Progenitor cell of endocrine pancreas (in vitro differentiated cells): ENCODE results near the gene TSSK2. TPM values are rescaled to one million over a fixed set of nuclear protein-coding genes. Genes with fewer than 3 reads are reported as not detected.

Experiments
- DNase-seq: peaks from one replicate; pipeline ENCODE4 v3.0.0; 2021; ENCODE audit warnings: low spot score; ENCODE audit not compliant: unreplicated experiment
- H3K27ac Mint-ChIP-seq: 2 replicates; pipeline ENCODE4 v1.8.0; 2021; ENCODE audit warnings: mild to moderate bottlenecking, moderate library complexity, mixed read lengths
- H3K27me3 Mint-ChIP-seq: 2 replicates; pipeline ENCODE4 v1.8.0; 2021; ENCODE audit warnings: mixed read lengths
- H3K36me3 Mint-ChIP-seq: 2 replicates; pipeline ENCODE4 v1.8.0; 2022; ENCODE audit warnings: mixed read lengths; ENCODE audit not compliant: insufficient read depth
- H3K4me1 Mint-ChIP-seq: 2 replicates; pipeline ENCODE4 v1.8.0; 2021; ENCODE audit warnings: low read depth, mixed read lengths
- H3K4me3 Mint-ChIP-seq: 2 replicates; pipeline ENCODE4 v1.8.0; 2021; ENCODE audit warnings: low read depth, mild to moderate bottlenecking, moderate library complexity, mixed read lengths
- H3K9me3 Mint-ChIP-seq: 2 replicates; pipeline ENCODE4 v1.8.0; 2021; ENCODE audit warnings: low read depth, mixed read lengths
- CTCF ChIP-seq: fragments of 200-600 bp; sonication (generic); IDR thresholded peaks from one replicate; pipeline ENCODE4 v1.5.0; 2021; ENCODE audit warnings: antibody characterized with exemption, mild to moderate bottlenecking; ENCODE audit not compliant: unreplicated experiment
- total RNA-seq: library from RNA; stranded (reverse); gene quantifications from 2 replicates; pipeline ENCODE4 v1.2.1, GENCODE V29; 2021

The TSSK2 gene
- total RNA-seq, 1 donor from 2014 or later = not detected

DNA sequence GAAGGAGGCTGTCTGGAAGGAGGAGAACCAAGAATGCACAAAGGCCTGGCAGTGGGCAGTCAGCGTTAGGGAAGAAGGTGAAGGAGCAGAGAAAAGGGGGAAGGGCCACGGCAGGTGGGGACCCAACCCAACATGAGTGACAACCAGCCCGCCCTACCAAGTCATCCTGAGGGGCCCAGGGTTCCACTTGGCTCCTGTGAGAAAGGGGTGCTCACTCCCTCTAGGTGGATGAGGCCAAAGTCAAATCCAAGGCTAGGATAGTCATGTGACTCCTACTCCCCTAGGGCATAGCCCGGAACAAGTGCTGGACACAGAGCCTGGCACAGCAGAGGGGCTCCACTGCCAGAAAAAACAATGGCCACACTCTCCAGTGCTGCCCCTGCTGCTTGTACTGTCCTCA is 6.7 kb upstream of the TSSK2 start:
- H3K27ac Mint-ChIP-seq = no peak overlapping the region
- no peaks in the 10 kb centered on the region for H3K27me3 Mint-ChIP-seq
- no peak for DNase-seq
- peaks cover 25% of the 10 kb centered on the region for H3K4me1 Mint-ChIP-seq
- no peak overlapping the region for H3K4me3 Mint-ChIP-seq
- no peak for TF ChIP-seq CTCF
- H3K36me3 Mint-ChIP-seq = no peaks in the 10 kb centered on the region
- no peaks in the 10 kb centered on the region for H3K9me3 Mint-ChIP-seq

GRCh38 chr22:19125011-19125410 is 6.1 kb upstream of the TSSK2 start:
- TF ChIP-seq CTCF = no peak
- DNase-seq = no peak
- H3K27ac Mint-ChIP-seq = no peak overlapping the region
- H3K27me3 Mint-ChIP-seq = no peaks in the 10 kb centered on the region
- peaks cover 22% of the 10 kb centered on the region for H3K4me1 Mint-ChIP-seq
- H3K4me3 Mint-ChIP-seq = no peak overlapping the region
- no peaks in the 10 kb centered on the region for H3K36me3 Mint-ChIP-seq
- no peaks in the 10 kb centered on the region for H3K9me3 Mint-ChIP-seq

GRCh38 chr22:19125474-19126308 is 5.4 kb upstream of the TSSK2 start:
- Mint-ChIP-seq H3K27ac (no peak overlapping the region), H3K4me3 (no peak overlapping the region), H3K36me3 (no peaks in the 10 kb centered on the region), H3K4me1 (peaks cover 16% of the 10 kb centered on the region), H3K9me3 (no peaks in the 10 kb centered on the region), H3K27me3 (no peaks in the 10 kb centered on the region)
- no peak for DNase-seq
- TF ChIP-seq CTCF = no peak

GRCh38 chr22:19126309-19127273 is 4.5 kb upstream of the TSSK2 start:
- H3K27me3 Mint-ChIP-seq = no peaks in the 10 kb centered on the region
- DNase-seq = no peak
- H3K27ac Mint-ChIP-seq = no peak overlapping the region
- no peak for TF ChIP-seq CTCF
- H3K9me3 Mint-ChIP-seq = no peaks in the 10 kb centered on the region
- H3K4me1 Mint-ChIP-seq = peaks cover 9% of the 10 kb centered on the region
- H3K4me3 Mint-ChIP-seq = no peak overlapping the region
- peaks cover 1% of the 10 kb centered on the region for H3K36me3 Mint-ChIP-seq

DNA sequence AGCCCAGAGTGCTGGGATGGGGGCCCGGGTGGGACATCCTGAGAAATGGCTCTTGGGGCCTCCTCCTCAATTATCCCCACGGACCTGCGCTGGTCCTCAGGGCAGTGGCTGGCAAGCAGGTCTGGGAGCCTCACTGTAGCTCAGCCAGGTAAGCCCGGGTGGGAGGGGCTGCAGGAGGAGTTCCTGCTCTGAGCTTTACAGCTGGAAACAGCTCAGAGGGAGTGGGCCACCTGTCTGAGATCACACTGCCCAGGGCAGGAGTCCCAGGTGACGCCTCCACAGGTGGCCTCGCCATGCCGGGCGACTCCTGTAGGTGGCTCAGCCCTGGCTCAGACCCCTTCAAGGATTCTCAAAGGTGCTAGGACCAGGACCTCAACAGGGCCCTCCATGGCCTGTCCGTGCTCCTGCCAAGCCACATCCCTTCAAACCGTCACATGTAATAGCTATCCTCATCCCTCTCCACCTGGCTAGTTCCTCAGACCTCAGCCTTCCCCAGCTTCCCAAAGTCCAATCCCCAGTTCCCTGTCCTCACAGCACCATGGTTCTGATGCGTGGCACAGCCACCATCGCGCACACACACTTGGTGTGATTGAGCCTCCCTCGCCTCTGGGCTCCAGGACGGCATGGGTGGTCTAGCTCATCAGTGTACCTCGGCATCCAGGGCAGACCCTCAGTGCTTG is 3.6 kb upstream of the TSSK2 start:
- Mint-ChIP-seq H3K36me3 (peaks cover 2% of the 10 kb centered on the region), H3K27me3 (no peaks in the 10 kb centered on the region), H3K4me1 (peaks cover 9% of the 10 kb centered on the region), H3K27ac (no peak overlapping the region), H3K4me3 (no peak overlapping the region), H3K9me3 (no peaks in the 10 kb centered on the region)
- no peak for DNase-seq
- TF ChIP-seq CTCF = no peak
